ENCODE measurements around the gene AGXT2. TPM values are rescaled to one million over a fixed set of nuclear protein-coding genes. Genes with fewer than 3 reads are reported as not detected.
"Not testable (repeated sequence)": the region's sequence is repeated elsewhere in the genome, so short reads cannot be mapped to it uniquely, and the experiment has no call there.

The AGXT2 gene
- total and polyA plus RNA-seq, 3 experiments from 2014 or later, result not detected

DNA sequence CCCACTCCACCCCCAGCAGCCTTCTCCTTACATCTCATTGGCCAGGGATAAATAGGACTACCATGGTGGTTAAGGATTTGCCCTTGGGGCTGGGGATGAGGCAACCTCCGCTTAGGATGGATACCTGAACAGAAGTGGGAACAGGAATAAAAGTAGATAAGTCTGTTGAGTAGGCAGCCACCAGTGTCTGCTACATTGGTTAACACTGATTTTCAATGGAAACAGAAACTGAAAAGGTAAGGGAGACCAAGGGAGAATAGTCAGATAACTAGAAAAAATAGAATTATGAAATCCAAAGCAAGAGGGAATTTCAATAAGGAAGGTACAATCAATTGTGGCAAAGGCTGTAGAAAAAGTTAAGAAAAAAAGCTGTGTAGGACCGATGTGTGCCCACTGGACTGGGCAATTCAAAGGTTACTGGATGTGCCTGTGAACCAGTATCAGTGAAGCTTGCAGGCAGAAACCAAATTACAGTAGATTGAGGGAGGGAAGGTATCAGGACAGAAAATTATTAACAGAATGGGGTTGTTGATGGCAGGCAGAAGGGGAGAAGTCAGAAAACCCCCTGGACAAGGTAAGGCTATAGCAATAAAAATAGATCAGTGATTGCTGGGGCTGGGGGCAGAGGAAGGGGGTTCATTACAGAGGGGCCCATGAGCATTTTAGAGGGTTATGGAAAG, 69.7 kb downstream of the AGXT2 start:
- Mint-ChIP-seq H3K9me3 (peaks cover 0 to 13% (median 5%) of the 10 kb centered on the region in 5 donors), H3K36me3 (no peaks in the 10 kb centered on the region), H3K4me1 (no peaks in the 10 kb centered on the region), H3K4me3 (no peak overlapping the region), H3K27me3 (peaks cover 5 to 13% of the 10 kb centered on the region in 2 donors), H3K27ac (no peak overlapping the region)
- no peaks in the 10 kb centered on the region for H3K9me3 ChIP-seq (ENCODE audit: low read length)
- no peak overlapping the region for H3K4me3 ChIP-seq (ENCODE audit: low read length)
- CTCF ChIA-PET, result no interaction called here
- H3K36me3 ChIP-seq (ENCODE audit: insufficient read depth, low read length), result no peaks in the 10 kb centered on the region
- POLR2A ChIA-PET, result no interaction called here
- no peaks in the 10 kb centered on the region for H3K4me1 ChIP-seq (ENCODE audit: insufficient read depth, low read length)
- no peak for DNase-seq
- H3K27ac ChIP-seq (ENCODE audit: low read depth, low read length), result no peak overlapping the region
- no peaks in the 10 kb centered on the region for H3K27me3 ChIP-seq (ENCODE audit: insufficient read depth, low read length, poor library complexity, severe bottlenecking)

DNA sequence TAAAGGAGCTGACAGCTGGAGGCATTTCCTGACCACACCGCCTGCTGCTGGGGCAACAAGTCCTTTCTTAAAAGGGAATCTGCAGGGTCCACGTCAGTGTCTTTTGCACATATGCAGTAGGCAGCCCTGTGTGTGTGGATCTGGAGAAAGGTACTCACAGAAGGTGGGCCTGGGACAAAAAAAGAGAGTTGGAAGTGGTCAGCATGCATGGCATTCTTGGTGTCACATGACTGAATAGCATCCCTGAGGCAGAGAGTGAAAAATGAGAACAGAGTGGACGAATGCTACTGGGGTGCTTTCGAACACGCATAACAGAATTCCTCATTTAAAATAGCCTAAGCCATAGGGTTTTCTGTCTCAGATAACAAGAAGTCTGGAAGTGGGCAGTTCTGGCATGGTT, 71.4 kb downstream of the AGXT2 start:
- H3K9me3 Mint-ChIP-seq, result peaks cover 0 to 3% (median 0%) of the 10 kb centered on the region in 5 donors
- H3K4me1 ChIP-seq (ENCODE audit: insufficient read depth, low read length), result no peaks in the 10 kb centered on the region
- no peak overlapping the region for H3K27ac Mint-ChIP-seq
- peaks cover 5 to 13% of the 10 kb centered on the region in 2 donors for H3K27me3 Mint-ChIP-seq
- no peak for DNase-seq
- no peaks in the 10 kb centered on the region for H3K9me3 ChIP-seq (ENCODE audit: low read length)
- ChIA-PET POLR2A (no interaction called here), CTCF (no interaction called here)
- H3K4me3 ChIP-seq (ENCODE audit: low read length), result no peak overlapping the region
- no peaks in the 10 kb centered on the region for H3K27me3 ChIP-seq (ENCODE audit: insufficient read depth, low read length, poor library complexity, severe bottlenecking)
- H3K36me3 Mint-ChIP-seq, result no peaks in the 10 kb centered on the region
- no peaks in the 10 kb centered on the region for H3K4me1 Mint-ChIP-seq
- no peak overlapping the region for H3K27ac ChIP-seq (ENCODE audit: low read depth, low read length)
- H3K36me3 ChIP-seq (ENCODE audit: insufficient read depth, low read length), result no peaks in the 10 kb centered on the region
- H3K4me3 Mint-ChIP-seq, result no peak overlapping the region

DNA sequence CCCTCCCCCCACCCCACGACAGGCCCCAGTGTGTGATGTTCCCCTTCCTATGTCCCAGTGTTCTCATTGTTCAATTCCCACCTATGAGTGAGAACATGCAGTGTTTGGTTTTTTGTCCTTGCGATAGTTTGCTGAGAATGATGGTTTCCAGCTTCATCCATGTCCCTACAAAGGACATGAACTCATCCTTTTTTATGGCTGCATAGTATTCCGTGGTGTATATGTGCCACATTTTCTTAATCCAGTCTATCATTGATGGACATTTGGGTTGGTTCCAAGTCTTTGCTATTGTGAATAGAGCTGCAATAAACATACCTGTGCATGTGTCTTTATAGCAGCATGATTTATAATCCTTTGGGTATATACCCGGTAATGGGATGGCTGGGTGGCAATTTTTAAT, 76.1 kb downstream of the AGXT2 start:
- H3K4me3 Mint-ChIP-seq; CTCF ChIA-PET; POLR2A ChIA-PET; H3K9me3 Mint-ChIP-seq; H3K36me3 ChIP-seq (ENCODE audit: insufficient read depth, low read length); DNase-seq; H3K27ac ChIP-seq (ENCODE audit: low read depth, low read length); H3K4me1 ChIP-seq (ENCODE audit: insufficient read depth, low read length); H3K4me3 ChIP-seq (ENCODE audit: low read length); H3K4me1 Mint-ChIP-seq; H3K9me3 ChIP-seq (ENCODE audit: low read length); H3K36me3 Mint-ChIP-seq; H3K27me3 ChIP-seq (ENCODE audit: insufficient read depth, low read length, poor library complexity, severe bottlenecking); H3K27me3 Mint-ChIP-seq; H3K27ac Mint-ChIP-seq: not testable (repeated sequence)

DNA sequence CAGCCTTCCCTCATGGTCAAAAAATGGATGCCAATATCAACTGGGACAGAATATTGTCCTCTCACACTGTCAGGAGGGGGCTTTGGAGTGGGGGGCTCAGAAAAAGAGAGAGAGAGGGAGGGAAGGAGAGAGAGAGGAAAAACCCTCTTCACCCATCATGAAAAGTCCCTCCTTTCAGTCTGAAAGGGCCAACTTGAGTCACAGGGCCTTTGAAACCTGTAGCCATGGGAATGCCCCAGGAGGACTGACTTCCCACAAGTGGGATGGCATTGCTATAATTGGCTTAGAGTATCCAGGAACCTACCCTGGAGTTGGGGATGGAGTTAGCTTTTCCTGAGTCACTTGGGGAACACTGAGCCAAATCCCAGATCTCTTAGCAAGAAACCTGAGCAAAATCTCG, 77.2 kb downstream of the AGXT2 start:
- Histone ChIP-seq H3K4me3 (ENCODE audit: low read length) (no peak overlapping the region), H3K36me3 (ENCODE audit: insufficient read depth, low read length) (no peaks in the 10 kb centered on the region), H3K9me3 (ENCODE audit: low read length) (no peaks in the 10 kb centered on the region), H3K27me3 (ENCODE audit: insufficient read depth, low read length, poor library complexity, severe bottlenecking) (no peaks in the 10 kb centered on the region), H3K27ac (ENCODE audit: low read depth, low read length) (no peak overlapping the region), H3K4me1 (ENCODE audit: insufficient read depth, low read length) (no peaks in the 10 kb centered on the region)
- Mint-ChIP-seq H3K4me1 (no peaks in the 10 kb centered on the region), H3K27me3 (peaks cover 0 to 1% of the 10 kb centered on the region in 2 donors), H3K36me3 (peaks cover 3 to 15% (median 13%) of the 10 kb centered on the region in 3 donors), H3K27ac (no peak overlapping the region), H3K9me3 (peaks cover 0 to 10% (median 5%) of the 10 kb centered on the region in 5 donors), H3K4me3 (no peak overlapping the region)
- ChIA-PET POLR2A (no interaction called here), CTCF (no interaction called here)
- no peak for DNase-seq

DNA sequence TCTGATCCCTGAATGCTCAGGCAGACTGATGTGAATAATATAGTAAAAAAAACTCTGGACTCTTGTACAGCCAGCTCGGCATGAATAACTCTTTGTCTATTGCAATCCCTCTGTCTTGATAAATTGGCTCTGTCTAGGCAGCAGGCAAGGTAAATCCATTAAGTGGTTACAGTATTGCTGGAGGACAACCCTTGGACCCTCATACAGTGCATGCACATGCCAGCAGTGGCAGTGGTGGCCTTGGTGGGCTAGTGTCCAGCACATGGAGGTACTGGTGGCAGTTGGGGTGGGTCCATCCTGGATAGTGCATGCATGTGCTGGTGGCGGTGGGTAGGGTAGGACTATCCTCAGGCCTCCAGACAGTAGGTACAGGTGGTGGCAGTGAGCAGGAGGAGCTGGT, 79.5 kb downstream of the AGXT2 start:
- no peaks in the 10 kb centered on the region for H3K4me1 ChIP-seq (ENCODE audit: insufficient read depth, low read length)
- H3K27ac ChIP-seq (ENCODE audit: low read depth, low read length), result no peak overlapping the region
- H3K4me1 Mint-ChIP-seq, result no peaks in the 10 kb centered on the region
- DNase-seq, result no peak
- peaks cover 0 to 12% (median 5%) of the 10 kb centered on the region in 5 donors for H3K9me3 Mint-ChIP-seq
- no peaks in the 10 kb centered on the region for H3K9me3 ChIP-seq (ENCODE audit: low read length)
- no peaks in the 10 kb centered on the region for H3K36me3 ChIP-seq (ENCODE audit: insufficient read depth, low read length)
- no peak overlapping the region for H3K27ac Mint-ChIP-seq
- H3K4me3 ChIP-seq (ENCODE audit: low read length), result no peak overlapping the region
- H3K27me3 Mint-ChIP-seq, result no peaks in the 10 kb centered on the region
- no peak overlapping the region for H3K4me3 Mint-ChIP-seq
- no peaks in the 10 kb centered on the region for H3K27me3 ChIP-seq (ENCODE audit: insufficient read depth, low read length, poor library complexity, severe bottlenecking)
- peaks cover 3 to 19% (median 13%) of the 10 kb centered on the region in 3 donors for H3K36me3 Mint-ChIP-seq
- ChIA-PET CTCF (no interaction called here), POLR2A (no interaction called here)

DNA sequence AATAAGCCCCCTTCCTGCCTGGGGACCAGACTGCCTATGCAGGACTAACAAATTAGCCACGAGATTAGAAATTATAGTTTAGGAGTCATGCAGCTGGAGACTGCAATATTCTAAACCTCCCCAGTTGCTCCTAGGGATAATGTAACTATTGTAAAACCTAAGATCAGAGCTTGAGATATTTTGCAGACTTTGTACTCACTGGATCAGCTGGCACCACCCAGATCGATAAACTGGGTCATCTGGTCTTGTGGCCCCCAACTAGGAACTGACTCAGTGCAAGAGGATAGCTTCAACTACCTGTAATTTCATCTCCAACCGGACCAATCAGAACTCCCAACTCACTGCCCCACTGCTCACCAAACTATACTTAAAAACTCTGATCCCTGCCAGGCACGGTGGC, 80.2 kb downstream of the AGXT2 start:
- peaks cover 3 to 19% (median 13%) of the 10 kb centered on the region in 3 donors for H3K36me3 Mint-ChIP-seq
- no peak for DNase-seq
- H3K27me3 ChIP-seq (ENCODE audit: insufficient read depth, low read length, poor library complexity, severe bottlenecking), result no peaks in the 10 kb centered on the region
- H3K4me3 ChIP-seq (ENCODE audit: low read length), result no peak overlapping the region
- H3K4me3 Mint-ChIP-seq, result no peak overlapping the region
- H3K4me1 ChIP-seq (ENCODE audit: insufficient read depth, low read length), result no peaks in the 10 kb centered on the region
- no peaks in the 10 kb centered on the region for H3K36me3 ChIP-seq (ENCODE audit: insufficient read depth, low read length)
- no peaks in the 10 kb centered on the region for H3K27me3 Mint-ChIP-seq
- ChIA-PET POLR2A (no interaction called here), CTCF (no interaction called here)
- no peak overlapping the region for H3K27ac ChIP-seq (ENCODE audit: low read depth, low read length)
- no peak overlapping the region for H3K27ac Mint-ChIP-seq
- H3K9me3 ChIP-seq (ENCODE audit: low read length), result no peaks in the 10 kb centered on the region
- no peaks in the 10 kb centered on the region for H3K4me1 Mint-ChIP-seq
- peaks cover 0 to 12% (median 5%) of the 10 kb centered on the region in 5 donors for H3K9me3 Mint-ChIP-seq

DNA sequence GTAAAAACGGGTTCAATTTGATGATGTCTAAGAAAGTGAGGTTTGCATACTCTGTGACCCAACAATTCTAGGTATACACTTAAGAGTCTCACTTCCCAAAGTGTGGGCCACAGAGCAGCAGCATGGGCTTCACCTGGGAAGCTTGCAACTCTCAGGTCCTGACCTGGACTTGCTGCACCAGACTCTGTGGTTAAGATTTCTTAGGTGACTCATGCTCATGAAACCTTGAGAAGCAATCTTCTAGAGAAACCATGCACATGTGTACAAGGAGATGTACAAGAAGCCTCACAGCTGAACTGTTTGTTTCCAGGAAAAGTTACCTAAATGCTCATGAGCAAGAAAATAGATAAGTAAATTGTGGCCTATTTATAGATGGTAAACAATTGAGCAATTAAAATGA, 88.4 kb downstream of the AGXT2 start:
- H3K9me3 ChIP-seq (ENCODE audit: low read length), result no peaks in the 10 kb centered on the region
- H3K27ac ChIP-seq (ENCODE audit: low read depth, low read length), result no peak overlapping the region
- H3K4me1 ChIP-seq (ENCODE audit: insufficient read depth, low read length), result no peaks in the 10 kb centered on the region
- ChIA-PET POLR2A (no interaction called here), CTCF (no interaction called here)
- Mint-ChIP-seq H3K36me3 (peaks cover 0 to 20% (median 13%) of the 10 kb centered on the region in 3 donors), H3K27ac (peak overlapping the region in 5 of 8 donors; percentile 7 to 73 (median 22)), H3K9me3 (no peaks in the 10 kb centered on the region), H3K27me3 (no peaks in the 10 kb centered on the region), H3K4me1 (peaks cover 1 to 6% (median 6%) of the 10 kb centered on the region in 3 donors), H3K4me3 (no peak overlapping the region)
- H3K4me3 ChIP-seq (ENCODE audit: low read length), result no peak overlapping the region
- DNase-seq, result no peak
- H3K27me3 ChIP-seq (ENCODE audit: insufficient read depth, low read length, poor library complexity, severe bottlenecking), result no peaks in the 10 kb centered on the region
- peaks cover 2% of the 10 kb centered on the region for H3K36me3 ChIP-seq (ENCODE audit: insufficient read depth, low read length)

DNA sequence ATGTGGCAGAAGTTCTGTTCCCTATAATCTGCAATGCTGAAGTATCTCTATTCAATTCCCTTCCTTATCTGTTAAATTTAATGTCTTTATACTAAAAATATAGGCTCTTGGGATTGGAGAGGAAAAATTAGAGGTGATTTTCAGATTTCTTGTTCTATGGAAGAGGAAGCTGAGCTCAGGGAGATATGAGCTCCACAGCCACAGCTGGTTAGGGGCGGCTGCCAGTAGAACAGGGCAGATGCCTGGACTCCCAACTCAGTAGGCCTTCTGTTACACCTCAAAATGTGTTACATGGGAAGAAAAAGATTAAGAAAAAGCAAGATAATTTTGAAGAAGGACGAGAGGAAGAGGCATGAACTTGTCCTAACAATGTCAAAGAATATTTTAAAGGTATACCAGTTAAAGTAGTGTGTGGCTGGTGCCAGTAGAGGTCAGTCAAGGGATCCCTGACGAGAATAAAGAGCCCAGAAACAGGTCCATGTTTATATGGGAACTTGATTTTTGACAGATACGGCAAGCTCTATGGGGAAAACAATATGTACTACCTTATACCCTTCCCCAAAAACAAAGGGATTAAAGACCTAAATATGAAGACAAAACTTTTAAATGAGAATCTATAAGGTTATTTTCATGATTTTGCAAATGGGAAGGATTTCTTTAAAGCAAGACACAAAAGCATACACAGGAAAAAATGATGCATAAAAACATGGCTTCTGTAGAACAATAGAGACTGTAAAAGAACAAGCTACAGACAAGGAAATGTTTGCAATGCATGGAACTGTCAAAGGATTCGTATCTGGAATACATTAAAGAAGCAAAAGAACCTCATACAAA, 89.7 kb downstream of the AGXT2 start:
- H3K36me3 Mint-ChIP-seq, result peaks cover 0 to 28% (median 14%) of the 10 kb centered on the region in 3 donors
- H3K4me1 Mint-ChIP-seq, result peaks cover 1 to 6% (median 6%) of the 10 kb centered on the region in 3 donors
- CTCF ChIA-PET, result interaction anchor here (0.7 kb wide), 1 partner anchor 967 kb away, joined by 3 read pairs; no protein-coding TSS in a partner anchor
- no peak overlapping the region for H3K27ac ChIP-seq (ENCODE audit: low read depth, low read length)
- no peaks in the 10 kb centered on the region for H3K9me3 ChIP-seq (ENCODE audit: low read length)
- H3K27me3 ChIP-seq (ENCODE audit: insufficient read depth, low read length, poor library complexity, severe bottlenecking), result no peaks in the 10 kb centered on the region
- DNase-seq, result no peak
- H3K27me3 Mint-ChIP-seq, result no peaks in the 10 kb centered on the region
- peaks cover 5% of the 10 kb centered on the region for H3K36me3 ChIP-seq (ENCODE audit: insufficient read depth, low read length)
- H3K4me3 Mint-ChIP-seq, result no peak overlapping the region
- H3K4me1 ChIP-seq (ENCODE audit: insufficient read depth, low read length), result no peaks in the 10 kb centered on the region
- no peaks in the 10 kb centered on the region for H3K9me3 Mint-ChIP-seq
- H3K4me3 ChIP-seq (ENCODE audit: low read length), result no peak overlapping the region
- peak overlapping the region in 4 of 8 donors; percentile 14 to 81 (median 65) for H3K27ac Mint-ChIP-seq
- POLR2A ChIA-PET, result no interaction called here
